Measurements from ENCODE around the gene CFAP61. TPM values are rescaled to one million over a fixed set of nuclear protein-coding genes. Genes with fewer than 3 reads are reported as not detected.

Gene CFAP61
- total and polyA plus RNA-seq, 2 experiments from 2014 or later: 0.21 TPM; not detected in 1

- no peak overlapping the region for H3K4me2 ChIP-seq
- H3K27me3 Mint-ChIP-seq (ENCODE audit: insufficient read depth, low read depth, poor library complexity): no peaks in the 10 kb centered on the region
- H3K79me2 ChIP-seq (replicated peaks; ENCODE audit: insufficient read depth): no peaks in the 10 kb centered on the region
- no peak overlapping the region for H3K4me3 ChIP-seq
- H3K27ac ChIP-seq (ENCODE audit: low read depth): no peak overlapping the region
- peaks cover 2% of the 10 kb centered on the region; the same call in 1 of the 3 replicates for H3K4me1 Mint-ChIP-seq
- no peaks in the 10 kb centered on the region for H3K36me3 Mint-ChIP-seq (ENCODE audit: low read depth)
- H4K20me1 ChIP-seq (replicated peaks; ENCODE audit: insufficient read depth): no peaks in the 10 kb centered on the region
- H3K27me3 ChIP-seq (ENCODE audit: insufficient read depth): no peaks in the 10 kb centered on the region
- DNase-seq (ENCODE audit: low spot score) (peak; percentile 81), ATAC-seq (peak; percentile 94)
- no peaks in the 10 kb centered on the region for H3K4me1 ChIP-seq (ENCODE audit: insufficient read depth)
- H3K36me3 ChIP-seq (ENCODE audit: insufficient read depth): no peaks in the 10 kb centered on the region
- no peaks in the 10 kb centered on the region for H3F3A ChIP-seq (replicated peaks; ENCODE audit: low read depth)
- H2AFZ ChIP-seq: peak overlapping the region; percentile 65
- H3K4me3 Mint-ChIP-seq: no peak overlapping the region
- no peak overlapping the region for H3K27ac Mint-ChIP-seq
- no peaks in the 10 kb centered on the region for H3K9me3 Mint-ChIP-seq
- H3K9me2 ChIP-seq (ENCODE audit: insufficient read depth): no peaks in the 10 kb centered on the region
- TF ChIP-seq REST (IDR thresholded peaks at IDR 0.05; ENCODE audit: unreplicated experiment) (no peak), STAT1 (IDR thresholded peaks at IDR 0.05; ENCODE audit: unreplicated experiment) (no peak), NANOG (IDR thresholded peaks at IDR 0.05; ENCODE audit: borderline replicate concordance) (no peak), JUNB (IDR thresholded peaks at IDR 0.05; ENCODE audit: unreplicated experiment) (no peak), POLR2AphosphoS5 (IDR thresholded peaks at IDR 0.05; ENCODE audit: low read depth) (no peak), ZNF331 (CRISPR knock-in tag; IDR thresholded peaks at IDR 0.05; ENCODE audit: low read depth) (no peak), ZNF114 (CRISPR knock-in tag; IDR thresholded peaks at IDR 0.05) (no peak), EZH2 (IDR thresholded peaks at IDR 0.05; ENCODE audit: low read depth, unreplicated experiment) (no peak)
- TF ChIP-seq, protein P1, sequence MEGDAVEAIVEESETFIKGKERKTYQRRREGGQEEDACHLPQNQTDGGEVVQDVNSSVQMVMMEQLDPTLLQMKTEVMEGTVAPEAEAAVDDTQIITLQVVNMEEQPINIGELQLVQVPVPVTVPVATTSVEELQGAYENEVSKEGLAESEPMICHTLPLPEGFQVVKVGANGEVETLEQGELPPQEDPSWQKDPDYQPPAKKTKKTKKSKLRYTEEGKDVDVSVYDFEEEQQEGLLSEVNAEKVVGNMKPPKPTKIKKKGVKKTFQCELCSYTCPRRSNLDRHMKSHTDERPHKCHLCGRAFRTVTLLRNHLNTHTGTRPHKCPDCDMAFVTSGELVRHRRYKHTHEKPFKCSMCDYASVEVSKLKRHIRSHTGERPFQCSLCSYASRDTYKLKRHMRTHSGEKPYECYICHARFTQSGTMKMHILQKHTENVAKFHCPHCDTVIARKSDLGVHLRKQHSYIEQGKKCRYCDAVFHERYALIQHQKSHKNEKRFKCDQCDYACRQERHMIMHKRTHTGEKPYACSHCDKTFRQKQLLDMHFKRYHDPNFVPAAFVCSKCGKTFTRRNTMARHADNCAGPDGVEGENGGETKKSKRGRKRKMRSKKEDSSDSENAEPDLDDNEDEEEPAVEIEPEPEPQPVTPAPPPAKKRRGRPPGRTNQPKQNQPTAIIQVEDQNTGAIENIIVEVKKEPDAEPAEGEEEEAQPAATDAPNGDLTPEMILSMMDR (conservative IDR thresholded peaks at IDR 0.05; ENCODE audit: low read depth in 2 of 2): peak; percentile 77 to 88
Observed at GRCh38 chr20:20237093-20237959, 185.0 kb downstream of the CFAP61 start.

GRCh38 chr20:20241976-20242375, 189.6 kb downstream of the CFAP61 start:
- no peak for ATAC-seq
- Histone ChIP-seq H3K4me2 (no peak overlapping the region), H3F3A (replicated peaks; ENCODE audit: low read depth) (no peaks in the 10 kb centered on the region), H2AFZ (no peak overlapping the region), H3K27ac (ENCODE audit: low read depth) (no peak overlapping the region), H3K36me3 (ENCODE audit: insufficient read depth) (no peaks in the 10 kb centered on the region), H3K9me2 (ENCODE audit: insufficient read depth) (0 out of 2 replicates have a peak, but pooled peaks cover 9% of the 10 kb centered on the region), H3K79me2 (replicated peaks; ENCODE audit: insufficient read depth) (no peaks in the 10 kb centered on the region), H3K4me3 (no peak overlapping the region), H4K20me1 (replicated peaks; ENCODE audit: insufficient read depth) (no peaks in the 10 kb centered on the region), H3K27me3 (ENCODE audit: insufficient read depth) (no peaks in the 10 kb centered on the region), H3K4me1 (ENCODE audit: insufficient read depth) (no peaks in the 10 kb centered on the region)
- Mint-ChIP-seq H3K4me1 (no peaks in the 10 kb centered on the region), H3K27me3 (ENCODE audit: insufficient read depth, low read depth, poor library complexity) (peaks cover 2% of the 10 kb centered on the region), H3K36me3 (ENCODE audit: low read depth) (peaks cover 25% of the 10 kb centered on the region), H3K9me3 (peaks cover 33% of the 10 kb centered on the region), H3K4me3 (no peak overlapping the region), H3K27ac (no peak overlapping the region)
- DNase-seq (ENCODE audit: low spot score): no peak
- TF ChIP-seq STAT1 (IDR thresholded peaks at IDR 0.05; ENCODE audit: unreplicated experiment) (no peak), JUNB (IDR thresholded peaks at IDR 0.05; ENCODE audit: unreplicated experiment) (no peak), CREB1 (CRISPR knock-in tag; IDR thresholded peaks at IDR 0.05; ENCODE audit: low read depth) (no peak), ZNF331 (CRISPR knock-in tag; IDR thresholded peaks at IDR 0.05; ENCODE audit: low read depth) (no peak), POLR2AphosphoS5 (IDR thresholded peaks at IDR 0.05; ENCODE audit: low read depth) (no peak), NANOG (IDR thresholded peaks at IDR 0.05; ENCODE audit: borderline replicate concordance) (no peak)
- TF ChIP-seq, protein P1 (conservative IDR thresholded peaks at IDR 0.05; ENCODE audit: low read depth in 2 of 2): no peak
- TF ChIP-seq, protein P2, sequence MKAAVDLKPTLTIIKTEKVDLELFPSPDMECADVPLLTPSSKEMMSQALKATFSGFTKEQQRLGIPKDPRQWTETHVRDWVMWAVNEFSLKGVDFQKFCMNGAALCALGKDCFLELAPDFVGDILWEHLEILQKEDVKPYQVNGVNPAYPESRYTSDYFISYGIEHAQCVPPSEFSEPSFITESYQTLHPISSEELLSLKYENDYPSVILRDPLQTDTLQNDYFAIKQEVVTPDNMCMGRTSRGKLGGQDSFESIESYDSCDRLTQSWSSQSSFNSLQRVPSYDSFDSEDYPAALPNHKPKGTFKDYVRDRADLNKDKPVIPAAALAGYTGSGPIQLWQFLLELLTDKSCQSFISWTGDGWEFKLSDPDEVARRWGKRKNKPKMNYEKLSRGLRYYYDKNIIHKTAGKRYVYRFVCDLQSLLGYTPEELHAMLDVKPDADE (IDR thresholded peaks at IDR 0.05): no peak

All from GM23338 (cell line).